Left cardiac atrium (tissue), 4 donors: Measurements from ENCODE around the gene CDK14. TPM values are rescaled to one million over a fixed set of nuclear protein-coding genes. Genes with fewer than 3 reads are reported as not detected.
A peak's percentile ranks its signal among the peaks of the same experiment; 100 is the strongest.

Experiments
- ATAC-seq, 2 donors: fragments of 200-7000 bp; cut with Tn5 transposase; one replicate each; pipeline ENCODE4 v1.9.1; 2020; ENCODE audit warnings: mild to moderate bottlenecking in 2 of 2, moderate library complexity in 2 of 2
- DNase-seq: peaks from one replicate; pipeline ENCODE4 v3.0.0-alpha.2; 2020
- intact Hi-C, 2 donors: fragments of 100-400 bp; cut with DNase I; formaldehyde crosslinking; loops; one replicate each; pipeline versions ENCODE4 v1.14.1 to v1.15.1; 2022 to 2023
- total RNA-seq, 2 donors: library from RNA; stranded (reverse); fragmentation: NEBNext Ultra II Directional; extraction: Animal tissue kit (Norgen Biotek cat#: 25700); gene quantifications; one replicate each; pipeline ENCODE4 v1.2.1, GENCODE V29; 2021
- donor health status: DM: no; HTN: yes; CAD: no.
- donor health status: DM: no; HTN: yes; CAD: no; lungs with severe emphysema.
- donor health status: DM: yes; HTN: yes; CAD: no.
- donor health status: Dilated cardiomyopathy.

Gene CDK14
- total RNA-seq, 2 donors from 2014 or later = 35.9 to 53.5 TPM

GRCh38 chr7:90666186-90666585 is 70.1 kb downstream of the CDK14 start:
- DNase-seq (peak; percentile 73), ATAC-seq (peak; percentile 36 to 48)

GRCh38 chr7:90668992-90669391 is 72.9 kb downstream of the CDK14 start:
- no peak for ATAC-seq
- no peak for DNase-seq
- intact Hi-C loops = no loop called here

More at GRCh38 chr7:90666186-90666585, 70.1 kb downstream of the CDK14 start:
- intact Hi-C loops = no loop called here

GRCh38 chr7:90669492-90669891 is 73.4 kb downstream of the CDK14 start:
- ATAC-seq (no peak), DNase-seq (no peak)
- intact Hi-C loops = no loop called here

GRCh38 chr7:90671571-90671970 is 75.5 kb downstream of the CDK14 start:
- intact Hi-C loops = no loop called here
- ATAC-seq (no peak), DNase-seq (no peak)

GRCh38 chr7:90672210-90672609 is 76.1 kb downstream of the CDK14 start:
- intact Hi-C loops = no loop called here
- no peak for ATAC-seq
- no peak for DNase-seq

GRCh38 chr7:90674625-90675024 is 78.5 kb downstream of the CDK14 start:
- intact Hi-C loops = no loop called here
- ATAC-seq (no peak), DNase-seq (no peak)

- intact Hi-C loops = no loop called here
- no peak for ATAC-seq
- no peak for DNase-seq
Measured at GRCh38 chr7:90675982-90676381, 79.9 kb downstream of the CDK14 start.

GRCh38 chr7:90677486-90678404 is 81.6 kb downstream of the CDK14 start:
- intact Hi-C loops = no loop called here
- ATAC-seq (peak in 1 of 2 donors; percentile 34), DNase-seq (no peak)

GRCh38 chr7:90678986-90679385 is 82.9 kb downstream of the CDK14 start:
- no peak for DNase-seq
- intact Hi-C loops = no loop called here

GRCh38 chr7:90680484-90680883 is 84.4 kb downstream of the CDK14 start:
- intact Hi-C loops = no loop called here
- DNase-seq = no peak
- no peak for ATAC-seq

More at GRCh38 chr7:90678986-90679385, 82.9 kb downstream of the CDK14 start:
- no peak for ATAC-seq

- DNase-seq (no peak), ATAC-seq (no peak)
- intact Hi-C loops = no loop called here
Measured at GRCh38 chr7:90681336-90682022, 85.4 kb downstream of the CDK14 start.

- no peak for DNase-seq
- intact Hi-C loops = no loop called here
- ATAC-seq = no peak
Measured at GRCh38 chr7:90686146-90686545, 90.0 kb downstream of the CDK14 start.

- DNase-seq (no peak), ATAC-seq (no peak)
- intact Hi-C loops = no loop called here
Measured at GRCh38 chr7:90688810-90689209, 92.7 kb downstream of the CDK14 start.

- no peak for ATAC-seq
- no peak for DNase-seq
- intact Hi-C loops = no loop called here
Measured at GRCh38 chr7:90689260-90689659, 93.1 kb downstream of the CDK14 start.

- ATAC-seq = no peak
- DNase-seq = no peak
- intact Hi-C loops = no loop called here
Measured at GRCh38 chr7:90690159-90690858, 94.2 kb downstream of the CDK14 start.

- intact Hi-C loops = no loop called here
- ATAC-seq = no peak
- no peak for DNase-seq
Measured at GRCh38 chr7:90692396-90692795, 96.3 kb downstream of the CDK14 start.

GRCh38 chr7:90692947-90693346 is 96.8 kb downstream of the CDK14 start:
- intact Hi-C loops = no loop called here
- ATAC-seq (no peak), DNase-seq (no peak)

GRCh38 chr7:90693939-90694338 is 97.8 kb downstream of the CDK14 start:
- intact Hi-C loops = no loop called here

GRCh38 chr7:90698616-90699015 is 102.5 kb downstream of the CDK14 start:
- intact Hi-C loops = no loop called here
- no peak for ATAC-seq
- no peak for DNase-seq

More at GRCh38 chr7:90693939-90694338, 97.8 kb downstream of the CDK14 start:
- DNase-seq (no peak), ATAC-seq (no peak)

- intact Hi-C loops = no loop called here
- ATAC-seq = no peak
- DNase-seq = no peak
Measured at GRCh38 chr7:90701021-90701420, 104.9 kb downstream of the CDK14 start.
